Measurements from ENCODE around the gene PTPRG. TPM values are rescaled to one million over a fixed set of nuclear protein-coding genes. Genes with fewer than 3 reads are reported as not detected.

The PTPRG gene
- total and polyA plus RNA-seq, 2 experiments from 2014 or later, result 24.4 to 131 TPM

DNA sequence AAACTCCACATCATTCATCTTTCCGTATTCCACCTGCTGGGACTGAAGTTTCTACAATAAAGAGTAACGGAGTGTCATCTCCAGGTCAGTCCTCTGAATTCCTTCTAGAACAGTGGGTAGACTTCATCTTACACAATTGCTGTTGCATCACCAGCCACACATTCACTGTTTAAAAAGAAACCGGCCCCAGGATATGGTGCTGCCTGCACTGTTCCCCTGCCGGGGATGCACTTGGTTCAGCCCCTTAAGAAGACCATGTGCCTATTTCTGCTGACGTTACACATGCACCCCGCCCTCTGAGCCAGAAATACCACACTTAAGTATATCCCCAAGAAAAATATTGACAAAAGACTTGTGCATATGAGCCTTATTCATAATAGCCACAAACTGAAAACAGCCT lies 578.6 kb downstream of the PTPRG start (continued):
- TF ChIP-seq, protein P1, sequence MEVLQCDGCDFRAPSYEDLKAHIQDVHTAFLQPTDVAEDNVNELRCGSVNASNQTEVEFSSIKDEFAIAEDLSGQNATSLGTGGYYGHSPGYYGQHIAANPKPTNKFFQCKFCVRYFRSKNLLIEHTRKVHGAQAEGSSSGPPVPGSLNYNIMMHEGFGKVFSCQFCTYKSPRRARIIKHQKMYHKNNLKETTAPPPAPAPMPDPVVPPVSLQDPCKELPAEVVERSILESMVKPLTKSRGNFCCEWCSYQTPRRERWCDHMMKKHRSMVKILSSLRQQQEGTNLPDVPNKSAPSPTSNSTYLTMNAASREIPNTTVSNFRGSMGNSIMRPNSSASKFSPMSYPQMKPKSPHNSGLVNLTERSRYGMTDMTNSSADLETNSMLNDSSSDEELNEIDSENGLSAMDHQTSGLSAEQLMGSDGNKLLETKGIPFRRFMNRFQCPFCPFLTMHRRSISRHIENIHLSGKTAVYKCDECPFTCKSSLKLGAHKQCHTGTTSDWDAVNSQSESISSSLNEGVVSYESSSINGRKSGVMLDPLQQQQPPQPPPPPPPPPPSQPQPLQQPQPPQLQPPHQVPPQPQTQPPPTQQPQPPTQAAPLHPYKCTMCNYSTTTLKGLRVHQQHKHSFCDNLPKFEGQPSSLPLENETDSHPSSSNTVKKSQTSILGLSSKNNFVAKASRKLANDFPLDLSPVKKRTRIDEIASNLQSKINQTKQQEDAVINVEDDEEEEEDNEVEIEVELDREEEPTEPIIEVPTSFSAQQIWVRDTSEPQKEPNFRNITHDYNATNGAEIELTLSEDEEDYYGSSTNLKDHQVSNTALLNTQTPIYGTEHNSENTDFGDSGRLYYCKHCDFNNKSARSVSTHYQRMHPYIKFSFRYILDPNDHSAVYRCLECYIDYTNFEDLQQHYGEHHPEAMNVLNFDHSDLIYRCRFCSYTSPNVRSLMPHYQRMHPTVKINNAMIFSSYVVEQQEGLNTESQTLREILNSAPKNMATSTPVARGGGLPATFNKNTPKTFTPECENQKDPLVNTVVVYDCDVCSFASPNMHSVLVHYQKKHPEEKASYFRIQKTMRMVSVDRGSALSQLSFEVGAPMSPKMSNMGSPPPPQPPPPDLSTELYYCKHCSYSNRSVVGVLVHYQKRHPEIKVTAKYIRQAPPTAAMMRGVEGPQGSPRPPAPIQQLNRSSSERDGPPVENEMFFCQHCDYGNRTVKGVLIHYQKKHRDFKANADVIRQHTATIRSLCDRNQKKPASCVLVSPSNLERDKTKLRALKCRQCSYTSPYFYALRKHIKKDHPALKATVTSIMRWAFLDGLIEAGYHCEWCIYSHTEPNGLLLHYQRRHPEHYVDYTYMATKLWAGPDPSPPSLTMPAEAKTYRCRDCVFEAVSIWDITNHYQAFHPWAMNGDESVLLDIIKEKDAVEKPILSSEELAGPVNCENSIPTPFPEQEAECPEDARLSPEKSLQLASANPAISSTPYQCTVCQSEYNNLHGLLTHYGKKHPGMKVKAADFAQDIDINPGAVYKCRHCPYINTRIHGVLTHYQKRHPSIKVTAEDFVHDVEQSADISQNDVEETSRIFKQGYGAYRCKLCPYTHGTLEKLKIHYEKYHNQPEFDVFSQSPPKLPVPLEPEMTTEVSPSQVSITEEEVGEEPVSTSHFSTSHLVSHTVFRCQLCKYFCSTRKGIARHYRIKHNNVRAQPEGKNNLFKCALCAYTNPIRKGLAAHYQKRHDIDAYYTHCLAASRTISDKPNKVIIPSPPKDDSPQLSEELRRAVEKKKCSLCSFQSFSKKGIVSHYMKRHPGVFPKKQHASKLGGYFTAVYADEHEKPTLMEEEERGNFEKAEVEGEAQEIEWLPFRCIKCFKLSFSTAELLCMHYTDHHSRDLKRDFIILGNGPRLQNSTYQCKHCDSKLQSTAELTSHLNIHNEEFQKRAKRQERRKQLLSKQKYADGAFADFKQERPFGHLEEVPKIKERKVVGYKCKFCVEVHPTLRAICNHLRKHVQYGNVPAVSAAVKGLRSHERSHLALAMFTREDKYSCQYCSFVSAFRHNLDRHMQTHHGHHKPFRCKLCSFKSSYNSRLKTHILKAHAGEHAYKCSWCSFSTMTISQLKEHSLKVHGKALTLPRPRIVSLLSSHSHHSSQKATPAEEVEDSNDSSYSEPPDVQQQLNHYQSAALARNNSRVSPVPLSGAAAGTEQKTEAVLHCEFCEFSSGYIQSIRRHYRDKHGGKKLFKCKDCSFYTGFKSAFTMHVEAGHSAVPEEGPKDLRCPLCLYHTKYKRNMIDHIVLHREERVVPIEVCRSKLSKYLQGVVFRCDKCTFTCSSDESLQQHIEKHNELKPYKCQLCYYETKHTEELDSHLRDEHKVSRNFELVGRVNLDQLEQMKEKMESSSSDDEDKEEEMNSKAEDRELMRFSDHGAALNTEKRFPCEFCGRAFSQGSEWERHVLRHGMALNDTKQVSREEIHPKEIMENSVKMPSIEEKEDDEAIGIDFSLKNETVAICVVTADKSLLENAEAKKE (CRISPR knock-in tag; IDR thresholded peaks at IDR 0.05), result no peak

DNA sequence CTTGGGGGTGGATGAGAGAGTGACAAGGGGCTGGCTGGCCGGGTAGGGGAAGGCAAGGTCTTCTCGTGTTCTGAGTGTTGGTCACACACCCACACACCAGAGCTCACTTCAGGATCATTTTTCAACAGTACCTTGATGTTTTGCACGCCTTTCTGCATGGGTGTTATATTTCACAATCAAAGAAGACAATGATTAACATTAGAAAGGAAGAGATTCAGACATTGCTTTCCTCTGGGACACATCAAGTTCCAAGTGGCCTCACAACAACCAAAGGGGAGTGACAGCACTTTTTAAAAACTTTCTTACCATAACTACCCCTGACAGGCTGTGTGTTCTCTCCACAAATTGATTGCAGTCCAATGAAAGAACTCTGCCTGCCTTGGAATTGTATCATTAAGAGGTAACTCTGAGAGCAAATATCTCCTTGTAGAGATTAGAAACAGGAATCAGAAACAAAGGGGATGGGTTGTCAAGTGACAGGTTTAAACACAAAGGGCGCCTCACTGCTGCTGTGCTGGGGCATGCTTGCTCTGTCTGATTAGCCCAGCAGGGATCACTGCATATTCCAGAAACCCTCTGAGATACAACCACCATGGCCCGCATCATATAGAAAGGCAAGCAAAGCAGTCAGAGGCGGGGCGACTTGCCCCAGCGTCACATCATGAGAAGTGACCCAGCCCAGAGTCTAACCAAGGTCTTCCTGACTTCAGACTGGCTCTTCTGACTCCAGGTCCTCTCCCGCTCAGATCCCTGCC lies 581.1 kb downstream of the PTPRG start:
- peak; percentile 18 for DNase-seq (ENCODE audit: low spot score)
- H3K4me1 ChIP-seq (ENCODE audit: insufficient read depth), result peaks cover 13% of the 10 kb centered on the region
- H3F3A ChIP-seq (replicated peaks; ENCODE audit: low read depth), result no peaks in the 10 kb centered on the region
- H4K20me1 ChIP-seq (replicated peaks; ENCODE audit: insufficient read depth), result peaks cover 4% of the 10 kb centered on the region; the same call in 1 of the 2 replicates
- Mint-ChIP-seq H3K27ac (peak overlapping the region; percentile 71; the same call in 1 of the 2 replicates), H3K4me1 (peaks cover 32% of the 10 kb centered on the region), H3K36me3 (ENCODE audit: low read depth) (peaks cover 13% of the 10 kb centered on the region; the same call in 2 of the 3 replicates), H3K9me3 (no peaks in the 10 kb centered on the region), H3K27me3 (ENCODE audit: insufficient read depth, low read depth, poor library complexity) (peaks cover 6% of the 10 kb centered on the region), H3K4me3 (no peak overlapping the region)
- H3K4me3 ChIP-seq, result no peak overlapping the region
- H3K79me2 ChIP-seq (replicated peaks; ENCODE audit: insufficient read depth), result no peaks in the 10 kb centered on the region
- 0 out of 2 replicates have a peak overlapping the region, but pooled peaks have one; percentile 9 for H3K4me2 ChIP-seq
- no peaks in the 10 kb centered on the region for H3K9me2 ChIP-seq (ENCODE audit: insufficient read depth)
- ATAC-seq, result peak; percentile 65
- no peaks in the 10 kb centered on the region for H3K27me3 ChIP-seq (ENCODE audit: insufficient read depth)
- H2AFZ ChIP-seq, result no peak overlapping the region
- H3K36me3 ChIP-seq (ENCODE audit: insufficient read depth), result no peaks in the 10 kb centered on the region
- TF ChIP-seq EZH2phosphoT487 (IDR thresholded peaks at IDR 0.05; ENCODE audit: unreplicated experiment) (no peak), POLR2AphosphoS5 (IDR thresholded peaks at IDR 0.05; ENCODE audit: low read depth) (no peak)
- TF ChIP-seq, protein P2, sequence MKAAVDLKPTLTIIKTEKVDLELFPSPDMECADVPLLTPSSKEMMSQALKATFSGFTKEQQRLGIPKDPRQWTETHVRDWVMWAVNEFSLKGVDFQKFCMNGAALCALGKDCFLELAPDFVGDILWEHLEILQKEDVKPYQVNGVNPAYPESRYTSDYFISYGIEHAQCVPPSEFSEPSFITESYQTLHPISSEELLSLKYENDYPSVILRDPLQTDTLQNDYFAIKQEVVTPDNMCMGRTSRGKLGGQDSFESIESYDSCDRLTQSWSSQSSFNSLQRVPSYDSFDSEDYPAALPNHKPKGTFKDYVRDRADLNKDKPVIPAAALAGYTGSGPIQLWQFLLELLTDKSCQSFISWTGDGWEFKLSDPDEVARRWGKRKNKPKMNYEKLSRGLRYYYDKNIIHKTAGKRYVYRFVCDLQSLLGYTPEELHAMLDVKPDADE (IDR thresholded peaks at IDR 0.05), result no peak
- TF ChIP-seq, protein P1 (CRISPR knock-in tag; IDR thresholded peaks at IDR 0.05), result peak; percentile 60; the same call in 1 of the 2 replicates
- H3K27ac ChIP-seq (ENCODE audit: low read depth), result no peak overlapping the region

All from GM23338 (cell line).